Adipose tissue (tissue), 3 donors: ENCODE results near the gene UGT1A10. TPM values are rescaled to one million over a fixed set of nuclear protein-coding genes. Genes with fewer than 3 reads are reported as not detected.
"Not testable (repeated sequence)": the region's sequence is repeated elsewhere in the genome, so short reads cannot be mapped to it uniquely, and the experiment has no call there.

Experiments used
- H3K27ac ChIP-seq: one replicate; pipeline ENCODE4 v1.5.1; 2013; ENCODE audit warnings: low read depth, low read length
- WGBS, 3 donors: extraction: QIAGEN DNeasy Blood & Tissue Kit; methylation state at CpG; one replicate each; pipeline ENCODE4 v1.1.7; 2013; 5-methylcytosine and 5-hydroxymethylcytosine counted together
- polyA plus RNA-seq, 3 donors: library from polyadenylated mRNA; stranded (reverse); fragments of 200-250 nt; gene quantifications; one replicate each; pipeline ENCODE4 v1.2.3, GENCODE V29; 2013
- donor health status: healthy with polysubstance abuse.
- donor health status: Bipolar disorder and iron deficiency.
- donor health status: healthy.

UGT1A10 gene
- polyA plus RNA-seq, 3 donors: 0.59 TPM; not detected in 2

DNA sequence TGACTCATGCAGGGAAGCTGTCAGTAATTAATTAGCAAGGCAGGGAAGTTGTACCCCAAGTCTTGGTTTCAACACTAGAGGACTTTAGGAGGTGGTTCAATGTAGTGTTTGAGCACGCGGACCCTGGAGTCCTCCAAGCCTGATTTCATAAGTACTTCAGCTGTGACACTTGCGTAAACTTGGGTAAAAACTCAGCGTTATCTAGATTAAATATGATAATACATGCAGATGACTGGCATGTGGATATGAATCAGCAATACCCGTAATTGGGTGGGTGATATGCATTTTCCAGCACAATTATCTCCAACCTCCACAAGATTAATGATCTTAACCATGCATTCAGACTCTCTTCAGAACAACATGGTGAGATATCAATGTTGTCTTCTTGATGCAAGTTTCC, 50.7 kb downstream of the UGT1A10 start:
- H3K27ac ChIP-seq: no peak overlapping the region
- 72 to 77% (median 76%) methylated on average over 5 of the region's 5 CpGs for WGBS, 3 donors

DNA sequence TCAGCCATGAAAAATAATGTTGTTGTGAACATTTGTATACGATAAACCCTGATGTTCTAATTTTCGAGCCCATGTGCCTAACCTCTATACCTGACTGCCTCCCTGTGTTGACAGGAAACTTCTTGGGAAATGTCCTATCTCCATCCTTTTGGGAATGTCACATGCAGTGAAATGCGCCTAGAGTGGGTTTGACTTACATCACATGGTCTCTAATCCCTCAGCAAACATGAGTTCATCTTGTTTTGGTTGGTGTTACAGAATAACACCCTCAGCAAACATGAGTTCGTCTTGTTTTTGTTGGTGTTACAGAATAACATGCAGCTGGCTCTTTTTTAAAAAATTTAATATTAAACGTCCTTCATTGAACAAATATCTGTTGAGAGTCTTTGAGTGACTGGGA, 52.1 kb downstream of the UGT1A10 start:
- WGBS, 3 donors: 71 to 88% (median 87%) methylated on average over 5 of the region's 5 CpGs
- H3K27ac ChIP-seq: no peak overlapping the region

DNA sequence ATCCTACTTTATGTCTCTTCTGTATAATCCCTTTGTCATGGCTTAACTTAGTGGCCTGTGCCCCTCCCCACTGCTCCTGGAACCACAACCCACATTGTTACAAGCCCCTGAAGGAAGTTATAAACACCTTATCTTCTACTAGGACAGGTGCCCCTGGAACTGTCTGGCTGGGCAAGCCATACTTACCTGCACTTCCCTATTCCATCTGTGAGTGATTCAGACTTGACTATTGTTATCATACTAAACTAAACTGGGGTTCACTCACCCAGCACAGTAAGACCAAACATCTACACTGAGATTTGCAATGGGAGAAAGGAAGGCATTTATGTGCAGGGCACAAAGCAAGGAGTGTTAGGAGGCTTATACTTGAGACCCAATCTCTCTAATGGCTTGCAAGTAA, 52.8 kb downstream of the UGT1A10 start:
- no peak overlapping the region for H3K27ac ChIP-seq

DNA sequence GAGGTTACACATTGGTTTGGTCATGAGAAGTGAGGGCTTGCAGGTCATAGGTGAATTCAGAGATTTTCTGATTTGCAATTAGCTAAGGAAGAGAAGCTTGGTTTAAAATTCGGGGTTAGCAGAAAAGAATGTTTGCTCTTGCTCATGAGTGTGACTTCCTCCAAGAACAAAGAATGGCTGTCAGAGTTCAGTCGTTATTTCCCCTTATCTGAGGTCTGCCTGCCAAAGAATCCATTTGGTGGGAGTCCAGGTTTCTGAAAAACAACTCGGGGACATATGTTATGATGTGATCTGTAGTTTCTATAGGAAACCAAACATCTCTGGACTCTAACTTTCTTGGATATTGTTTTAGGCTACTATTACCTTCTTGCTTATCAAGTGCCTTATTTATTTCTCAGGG, 53.3 kb downstream of the UGT1A10 start:
- WGBS, 3 donors: 2 to 6% (median 5%) methylated on average over 3 of the region's 3 CpGs
- H3K27ac ChIP-seq: no peak overlapping the region

DNA sequence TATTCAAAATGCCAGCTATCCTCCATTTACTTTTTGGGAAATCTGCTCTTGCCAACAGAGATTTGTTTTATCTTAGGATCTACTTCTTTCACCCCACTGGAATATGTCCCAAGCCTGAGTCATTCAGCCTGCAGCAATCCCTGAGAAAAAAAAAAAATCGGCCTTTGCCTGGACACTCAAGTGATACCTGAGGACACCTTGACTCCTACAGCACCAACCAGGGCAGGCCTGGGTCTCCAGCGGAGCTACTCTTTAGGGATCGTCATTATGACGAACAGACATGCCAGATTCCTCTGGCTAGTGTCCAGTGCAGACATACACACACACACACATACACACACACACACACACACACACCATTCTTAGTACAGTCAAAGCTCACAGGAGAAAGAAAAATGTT, 54.2 kb downstream of the UGT1A10 start:
- no peak overlapping the region for H3K27ac ChIP-seq
- WGBS, 3 donors: 67 to 76% (median 69%) methylated on average over 4 of the region's 4 CpGs

DNA sequence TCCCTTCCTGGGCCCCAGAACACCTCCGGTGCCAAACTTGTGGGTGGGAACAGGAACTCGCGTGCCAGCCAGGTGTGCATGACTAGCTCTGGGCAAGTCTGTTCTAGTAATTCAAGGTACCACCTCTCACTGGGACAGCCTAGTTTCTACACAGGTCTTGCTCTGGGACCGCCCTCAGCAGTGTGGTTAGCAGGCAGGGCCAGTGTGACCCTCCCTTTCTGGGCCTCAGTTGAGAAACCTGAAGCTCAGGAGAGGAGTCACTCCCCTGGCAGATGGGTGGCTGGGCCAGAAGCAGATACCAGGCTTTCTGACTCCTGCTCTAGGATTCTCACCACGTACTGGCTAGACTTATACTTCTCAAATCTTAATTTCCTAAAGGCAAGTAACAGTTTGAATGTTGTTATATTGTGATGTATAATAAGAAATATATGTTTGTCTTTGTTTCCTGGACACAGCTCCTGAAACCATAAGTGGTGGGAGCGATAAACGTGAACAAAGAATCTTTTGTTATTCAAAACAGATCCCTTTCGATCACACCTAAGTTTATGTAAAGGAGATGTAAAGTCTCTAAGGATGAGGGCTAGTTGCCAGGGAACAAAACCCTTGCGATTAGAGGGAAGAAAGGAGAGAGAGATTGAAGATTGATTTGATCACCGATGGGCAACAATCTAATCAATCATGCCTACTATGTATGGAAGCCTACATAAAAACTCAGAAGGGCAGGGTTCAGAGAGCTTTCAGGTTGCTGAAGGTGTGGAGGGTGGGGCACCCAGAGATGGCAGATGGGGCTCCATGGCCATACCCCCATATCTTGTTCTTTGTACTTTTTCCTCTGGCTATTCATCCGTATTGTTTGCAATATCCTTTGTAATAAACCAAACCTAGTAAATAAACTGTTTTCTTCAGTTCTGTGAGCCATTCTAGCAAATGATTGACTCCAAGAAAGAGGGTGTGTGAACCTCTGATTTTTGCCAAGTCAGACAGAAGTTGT, 55.5 kb downstream of the UGT1A10 start:
- no peak overlapping the region for H3K27ac ChIP-seq
- WGBS, 3 donors: 80 to 87% (median 84%) methylated on average over 11 of the region's 11 CpGs

DNA sequence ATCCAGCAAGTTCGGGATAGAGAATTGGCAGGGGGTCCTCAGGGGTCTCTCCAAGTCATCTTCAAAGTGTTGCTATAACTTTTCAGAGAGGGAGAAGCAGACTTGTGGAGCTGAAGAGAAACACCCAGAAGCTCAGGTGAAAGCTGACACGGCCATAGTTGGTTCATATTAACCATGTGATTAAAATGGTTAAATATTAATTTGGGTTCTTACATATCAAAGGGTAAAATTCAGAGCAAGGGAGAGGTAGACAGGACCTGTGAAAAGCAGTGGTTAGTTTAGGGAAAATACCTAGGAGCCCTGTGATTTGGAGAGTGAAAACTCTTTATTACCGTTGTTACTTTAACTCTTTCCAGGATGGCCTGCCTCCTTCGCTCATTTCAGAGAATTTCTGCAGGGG, 56.4 kb downstream of the UGT1A10 start, which contains the start of gene UGT1A6:
TSS of gene UGT1A6 (plus strand) at position 243 of the 400 bp plus-strand sequence. CDS start at position 358, 115 bp downstream.
- H3K27ac ChIP-seq: no peak within 1 kb of the TSS
- WGBS, 3 donors: 51 to 90% (median 86%) methylated on average over 4 of the region's 4 CpGs

DNA sequence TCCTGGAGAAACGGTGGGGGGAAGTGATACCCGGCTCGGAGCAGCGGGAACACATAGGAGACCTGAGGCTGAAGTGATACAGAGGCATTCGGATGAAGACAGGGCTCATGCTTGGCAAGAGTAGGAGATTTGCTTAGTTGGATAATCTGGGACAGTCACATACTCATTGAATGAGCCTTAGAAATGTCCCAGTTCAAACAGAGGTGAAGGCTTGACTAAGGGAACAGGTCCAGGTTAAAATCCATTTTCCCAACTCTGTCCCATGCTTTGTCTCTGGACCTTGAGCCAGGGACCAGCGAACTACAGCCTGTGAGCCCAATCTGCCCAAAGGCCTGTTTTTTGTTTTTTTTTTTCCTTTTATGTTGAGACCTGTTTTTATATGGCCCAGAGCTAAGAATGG, 57.7 kb downstream of the UGT1A10 start:
- no peak overlapping the region for H3K27ac ChIP-seq
- 60 to 84% (median 75%) methylated on average over 6 of the region's 6 CpGs for WGBS, 3 donors

DNA sequence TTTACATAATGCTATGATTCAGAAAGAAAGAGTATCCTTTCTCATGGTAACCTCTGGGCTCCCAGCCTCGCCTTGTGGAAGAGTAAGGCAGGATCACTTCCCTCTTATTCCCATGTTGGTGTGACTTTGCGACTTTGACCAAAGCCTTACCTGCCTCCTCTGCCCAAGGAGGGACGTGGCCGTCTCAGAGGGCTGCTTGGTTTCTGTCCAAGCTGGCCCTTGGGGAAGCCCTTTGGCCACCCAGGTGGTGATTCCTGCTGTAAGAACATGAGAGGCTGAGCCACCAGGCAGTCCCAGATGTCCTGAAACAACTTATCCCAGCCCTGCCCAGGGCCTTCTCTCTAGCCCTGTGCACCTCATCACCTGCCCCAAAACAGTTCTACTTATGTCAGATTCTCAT, 62.5 kb downstream of the UGT1A10 start:
- WGBS, 3 donors: 75 to 91% (median 77%) methylated on average over 4 of the region's 4 CpGs
- no peak overlapping the region for H3K27ac ChIP-seq

DNA sequence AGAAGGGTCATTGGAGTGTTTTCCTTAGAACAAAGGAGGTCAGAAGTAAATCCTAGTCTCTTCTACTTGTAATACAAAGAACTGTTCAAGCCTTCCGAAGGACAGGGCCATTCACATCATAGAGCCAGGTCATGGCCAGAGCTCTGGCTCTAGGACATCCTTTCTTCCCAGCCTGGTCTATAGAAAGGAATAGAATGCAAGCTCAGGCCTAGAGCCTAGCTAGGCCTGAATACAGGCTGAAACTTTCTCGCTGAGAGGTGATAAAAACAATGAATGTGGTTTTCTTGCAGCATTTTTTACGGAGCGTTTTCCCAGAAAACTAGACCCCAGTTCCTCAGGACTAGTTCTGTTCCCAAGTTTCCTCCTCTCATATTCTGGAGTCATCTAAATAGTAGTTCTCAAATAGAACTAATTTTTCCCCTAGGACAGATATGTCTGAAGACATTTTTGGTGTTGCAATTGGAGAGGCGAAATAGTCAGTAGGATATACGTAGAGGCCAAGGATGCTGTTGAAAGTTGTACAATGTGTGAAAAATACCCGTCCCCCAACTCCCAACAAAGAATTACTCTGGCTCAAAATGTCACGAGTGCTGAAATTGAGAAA, 63.3 kb downstream of the UGT1A10 start:
- WGBS, 3 donors: 79 to 91% (median 87%) methylated on average over 8 of the region's 8 CpGs
- H3K27ac ChIP-seq: no peak overlapping the region

DNA sequence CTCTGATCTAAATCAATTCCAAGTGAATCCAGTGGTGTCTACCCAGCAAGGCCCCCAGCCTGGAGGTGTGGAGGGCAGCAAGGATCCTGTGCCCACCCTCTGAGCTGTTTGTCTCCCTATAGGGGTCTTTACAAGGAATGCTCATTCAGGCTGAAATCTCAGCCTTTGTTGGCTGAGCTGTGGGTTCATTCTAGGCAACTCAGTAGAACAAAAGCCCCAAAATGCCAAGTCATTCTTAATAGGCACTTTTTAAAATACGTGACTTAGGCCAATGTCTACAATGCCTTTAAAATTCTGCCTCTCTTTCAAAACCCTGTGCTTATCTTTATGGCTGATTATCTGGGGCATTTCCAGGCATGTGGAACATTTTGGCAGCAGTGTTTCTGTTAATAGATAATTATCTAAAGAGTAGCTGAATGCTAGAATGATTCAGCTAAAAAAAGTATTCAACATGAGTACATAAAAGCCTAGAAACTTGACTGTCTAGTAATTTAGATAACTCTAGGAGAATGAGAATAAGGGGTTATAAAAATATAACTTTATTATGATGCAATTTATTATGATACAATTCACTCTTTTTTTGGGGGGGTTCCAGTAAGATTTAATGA, 63.9 kb downstream of the UGT1A10 start:
- H3K27ac ChIP-seq: no peak overlapping the region
- 6 to 27% (median 17%) methylated on average over 1 of the region's 1 CpG for WGBS, 3 donors

DNA sequence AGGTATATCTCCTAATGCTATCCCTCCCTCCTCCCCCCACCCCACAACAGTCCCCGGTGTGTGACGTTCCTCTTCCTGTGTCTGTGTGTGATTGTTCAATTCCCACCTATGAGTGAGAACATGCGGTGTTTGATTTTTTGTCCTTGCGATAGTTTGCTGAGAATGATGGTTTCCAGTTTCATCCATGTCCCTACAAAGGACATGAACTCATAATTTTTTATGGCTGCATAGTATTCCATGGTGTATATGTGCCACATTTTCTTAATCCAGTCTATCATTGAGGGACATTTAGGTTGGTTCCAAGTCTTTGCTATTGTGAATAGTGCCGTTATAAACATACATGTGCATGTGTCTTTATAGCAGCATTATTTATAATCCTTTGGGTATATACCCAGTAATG, 64.6 kb downstream of the UGT1A10 start:
- WGBS, 3 donors: 86 to 92% (median 90%) methylated on average over 5 of the region's 5 CpGs
- H3K27ac ChIP-seq: not testable (repeated sequence)

DNA sequence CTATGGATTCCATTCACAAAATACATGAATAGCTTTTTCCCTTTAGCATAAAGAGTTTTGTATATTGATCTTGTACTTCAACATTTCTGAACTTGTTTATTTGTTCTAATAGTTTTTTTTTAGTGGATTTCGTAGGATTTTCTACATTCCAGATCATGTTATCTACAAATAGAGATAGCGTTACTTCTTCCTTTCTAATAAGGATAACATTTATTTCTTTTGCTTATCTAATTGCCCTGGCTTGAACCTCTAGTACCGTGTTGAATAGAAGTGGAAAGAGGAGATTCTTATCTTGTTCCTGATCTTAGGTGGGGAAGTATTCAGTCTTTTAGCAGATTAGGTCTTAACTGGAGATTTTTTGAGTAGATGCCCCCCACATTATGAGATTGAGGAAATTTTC, 66.0 kb downstream of the UGT1A10 start:
- no peak overlapping the region for H3K27ac ChIP-seq
- WGBS, 3 donors: 41 to 53% (median 53%) methylated on average over 3 of the region's 3 CpGs

DNA sequence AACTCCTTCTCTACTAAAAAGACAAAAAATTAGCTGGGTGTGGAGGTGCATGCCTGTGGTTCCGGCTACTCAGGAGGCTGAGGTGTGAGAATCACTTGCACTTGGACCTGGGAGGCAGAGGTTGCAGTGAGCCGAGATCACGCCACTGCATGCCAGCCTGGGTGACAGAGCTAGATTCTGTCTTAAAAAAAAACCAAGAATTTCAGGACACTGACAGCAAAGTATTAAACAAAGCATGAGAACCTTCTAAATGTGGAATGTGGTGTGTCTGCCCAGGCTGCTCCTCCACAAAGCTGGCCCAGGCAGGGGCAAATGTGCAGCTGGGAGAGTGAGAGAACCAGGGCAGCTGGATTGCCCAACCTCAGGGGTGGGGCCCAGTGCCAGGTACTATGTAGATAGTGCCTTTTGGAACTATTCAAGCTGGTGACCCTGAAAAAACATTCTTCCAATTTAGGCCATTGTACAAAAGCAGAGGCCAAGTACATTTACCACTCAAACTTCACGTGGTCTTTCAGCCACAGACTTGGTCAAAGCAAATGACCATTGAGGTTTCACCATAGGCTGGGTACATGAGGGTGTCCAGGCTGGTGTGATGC, 69.8 kb downstream of the UGT1A10 start:
- 42 to 68% (median 65%) methylated on average over 4 of the region's 4 CpGs for WGBS, 3 donors
- H3K27ac ChIP-seq: no peak overlapping the region

DNA sequence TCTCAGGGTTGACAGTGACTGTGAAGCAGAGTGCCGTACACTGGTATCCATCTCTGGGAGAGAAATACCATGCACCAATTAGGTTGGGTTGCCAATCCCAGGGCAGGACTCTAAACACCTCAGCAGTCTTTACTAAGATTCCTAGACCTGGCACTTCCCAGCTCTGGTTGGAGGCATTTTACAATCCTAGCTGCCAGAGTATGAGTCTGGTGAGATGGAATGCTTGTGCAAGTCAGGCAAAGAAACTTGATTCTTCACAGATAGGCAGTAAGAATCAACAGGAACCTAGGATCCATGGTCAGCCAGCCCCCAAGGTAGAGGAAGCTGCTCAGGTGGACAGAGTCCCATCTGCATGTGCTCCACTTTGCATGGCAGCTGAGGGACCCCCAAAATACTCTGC, 70.5 kb downstream of the UGT1A10 start:
- H3K27ac ChIP-seq: no peak overlapping the region
- 4 to 88% (median 37%) methylated on average over 1 of the region's 1 CpG for WGBS, 3 donors

DNA sequence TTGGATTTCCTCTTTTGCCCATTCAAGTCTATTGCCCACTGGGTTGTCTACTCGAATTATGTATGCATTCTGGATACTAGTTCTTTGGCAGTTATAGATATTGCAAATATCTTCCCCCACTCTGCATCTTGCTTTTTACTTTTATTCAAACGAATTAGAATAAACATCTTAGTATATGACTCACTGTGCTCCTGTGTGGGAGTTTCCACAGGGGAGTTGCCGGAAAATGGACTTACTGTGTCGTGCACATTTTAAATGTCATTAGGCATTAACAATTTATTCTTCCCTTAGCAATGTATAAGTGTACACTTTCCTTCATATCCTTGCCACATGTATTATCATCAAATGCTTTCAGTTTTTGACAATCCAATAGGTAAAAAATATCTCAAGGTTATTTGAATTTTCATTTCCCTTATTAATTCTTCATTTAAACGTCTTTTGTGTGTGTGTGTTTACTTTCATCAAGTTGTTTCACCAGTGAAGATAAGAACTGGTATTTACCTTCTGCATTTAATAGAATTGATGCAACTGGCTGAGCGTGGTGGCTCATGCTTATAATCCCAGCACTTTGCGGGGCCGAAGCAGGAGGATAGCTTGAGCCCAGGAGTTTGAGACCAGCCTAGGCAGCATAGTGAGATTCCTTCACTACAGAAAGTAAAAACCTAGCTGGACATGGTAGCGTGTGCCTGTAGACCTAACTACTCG, 71.8 kb downstream of the UGT1A10 start:
- WGBS, 3 donors: 59 to 69% (median 68%) methylated on average over 10 of the region's 10 CpGs
- H3K27ac ChIP-seq: no peak overlapping the region

DNA sequence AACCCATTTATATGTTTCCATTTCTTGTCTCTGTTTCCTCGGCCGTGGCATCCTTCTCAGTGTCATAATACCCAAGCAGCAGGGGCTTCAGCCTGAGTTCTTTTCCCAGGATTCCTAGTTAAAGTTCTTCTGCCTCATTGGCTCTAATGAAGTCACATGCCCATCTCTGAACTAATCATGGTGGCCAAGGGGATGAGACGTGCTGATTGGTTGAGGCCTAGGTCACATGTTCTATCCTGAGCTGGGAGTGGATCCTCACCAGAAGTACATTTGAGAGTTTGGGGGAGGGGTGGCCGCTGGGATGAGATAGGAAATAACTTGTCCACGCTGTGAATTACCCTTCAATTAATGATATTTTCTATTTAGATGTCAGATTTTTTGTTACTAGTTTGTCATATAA, 72.7 kb downstream of the UGT1A10 start:
- H3K27ac ChIP-seq: no peak overlapping the region
- WGBS, 3 donors: 73 to 87% (median 85%) methylated on average over 5 of the region's 5 CpGs

DNA sequence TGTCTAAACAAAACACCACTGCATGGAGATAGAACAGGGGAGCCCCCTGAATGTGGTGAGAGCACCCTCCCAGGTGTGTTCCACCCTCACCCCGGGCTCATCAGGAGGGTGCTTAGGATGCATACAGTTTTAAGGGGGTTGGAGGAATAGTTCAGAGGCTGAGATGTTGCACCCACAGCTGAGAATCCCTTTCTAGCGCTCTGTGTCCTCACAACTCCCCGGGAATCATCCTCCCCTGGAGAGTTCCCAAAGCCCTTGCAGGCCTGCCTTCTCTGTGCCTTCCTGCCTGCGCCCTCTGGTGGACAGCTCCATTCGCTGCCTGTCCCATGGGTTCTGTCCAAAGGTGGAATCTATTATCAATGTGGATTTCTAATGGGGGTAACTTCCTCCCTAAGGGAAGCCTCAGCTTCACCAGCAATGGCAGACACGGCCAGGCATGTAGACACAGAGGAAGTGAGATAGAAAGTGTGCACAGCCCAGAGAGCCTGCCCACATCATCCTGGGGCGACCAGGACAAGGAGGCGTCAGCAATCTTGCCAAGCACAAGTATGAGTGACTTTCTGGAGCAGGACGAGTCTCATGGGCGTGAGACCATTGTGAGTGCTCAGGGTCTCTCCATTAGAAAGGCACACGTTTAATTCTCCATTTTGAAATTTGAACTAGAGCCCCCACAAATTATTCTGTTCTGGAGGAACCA, 75.2 kb downstream of the UGT1A10 start:
- no peak overlapping the region for H3K27ac ChIP-seq
- 33 to 36% (median 36%) methylated on average over 11 of the region's 11 CpGs for WGBS, 3 donors
